NCI-H774 (cell line): ENCODE measurements around the gene TAAR6.
"Not testable (repeated sequence)": the region's sequence is repeated elsewhere in the genome, so short reads cannot be mapped to it uniquely, and the experiment has no call there.

Experiments
- DNase-seq: peaks from one replicate; lab custom pipeline; 2025; lab: John Stamatoyannopoulos, UW

The TAAR6 gene

GRCh38 chr6:132590362-132590761 is 20.2 kb downstream of the TAAR6 start:
- no peak for DNase-seq

GRCh38 chr6:132592855-132593254 is 22.7 kb downstream of the TAAR6 start:
- DNase-seq = no peak

- DNase-seq = no peak
These were observed 26.1 kb downstream of the TAAR6 start for GRCh38 chr6:132596201-132596600.

- DNase-seq = no peak
These were observed 28.4 kb downstream of the TAAR6 start for GRCh38 chr6:132598473-132598872.

GRCh38 chr6:132600900-132601299 is 30.8 kb downstream of the TAAR6 start:
- not testable (repeated sequence) for DNase-seq

GRCh38 chr6:132604635-132605152 is 34.6 kb downstream of the TAAR6 start:
- DNase-seq = no peak

GRCh38 chr6:132607544-132608233 is 37.6 kb downstream of the TAAR6 start:
- DNase-seq = no peak

GRCh38 chr6:132611616-132612015 is 41.5 kb downstream of the TAAR6 start:
- no peak for DNase-seq

- DNase-seq = no peak
These were observed 42.5 kb downstream of the TAAR6 start for GRCh38 chr6:132612449-132613108.

- DNase-seq = no peak
These were observed 44.4 kb downstream of the TAAR6 start for GRCh38 chr6:132614554-132614953.

- DNase-seq = no peak
These were observed 46.6 kb downstream of the TAAR6 start for GRCh38 chr6:132616677-132617076.
